ENCODE results near the gene UMODL1. TPM values are rescaled to one million over a fixed set of nuclear protein-coding genes. Genes with fewer than 3 reads are reported as not detected.

Gene UMODL1
- total RNA-seq, 1 experiment from 2014 or later = not detected

- Mint-ChIP-seq H3K36me3 (ENCODE audit: insufficient read depth, unreplicated experiment) (no peaks in the 10 kb centered on the region), H3K9me3 (ENCODE audit: low read depth, unreplicated experiment) (no peaks in the 10 kb centered on the region), H3K27me3 (ENCODE audit: unreplicated experiment) (peaks cover 15% of the 10 kb centered on the region), H3K4me3 (ENCODE audit: low read depth, unreplicated experiment) (no peak overlapping the region), H3K27ac (ENCODE audit: unreplicated experiment) (no peak overlapping the region), H3K4me1 (ENCODE audit: low read depth, unreplicated experiment) (no peaks in the 10 kb centered on the region)
- BruUV-seq (replicated peaks) = no TSS peak
- CTCF ChIA-PET = no interaction called here
- DNase-seq = no peak
- intact Hi-C loops (cut with micrococcal nuclease; ENCODE audit: unreplicated experiment) = no loop called here
- TF ChIP-seq, protein P1, sequence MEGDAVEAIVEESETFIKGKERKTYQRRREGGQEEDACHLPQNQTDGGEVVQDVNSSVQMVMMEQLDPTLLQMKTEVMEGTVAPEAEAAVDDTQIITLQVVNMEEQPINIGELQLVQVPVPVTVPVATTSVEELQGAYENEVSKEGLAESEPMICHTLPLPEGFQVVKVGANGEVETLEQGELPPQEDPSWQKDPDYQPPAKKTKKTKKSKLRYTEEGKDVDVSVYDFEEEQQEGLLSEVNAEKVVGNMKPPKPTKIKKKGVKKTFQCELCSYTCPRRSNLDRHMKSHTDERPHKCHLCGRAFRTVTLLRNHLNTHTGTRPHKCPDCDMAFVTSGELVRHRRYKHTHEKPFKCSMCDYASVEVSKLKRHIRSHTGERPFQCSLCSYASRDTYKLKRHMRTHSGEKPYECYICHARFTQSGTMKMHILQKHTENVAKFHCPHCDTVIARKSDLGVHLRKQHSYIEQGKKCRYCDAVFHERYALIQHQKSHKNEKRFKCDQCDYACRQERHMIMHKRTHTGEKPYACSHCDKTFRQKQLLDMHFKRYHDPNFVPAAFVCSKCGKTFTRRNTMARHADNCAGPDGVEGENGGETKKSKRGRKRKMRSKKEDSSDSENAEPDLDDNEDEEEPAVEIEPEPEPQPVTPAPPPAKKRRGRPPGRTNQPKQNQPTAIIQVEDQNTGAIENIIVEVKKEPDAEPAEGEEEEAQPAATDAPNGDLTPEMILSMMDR (IDR thresholded peaks at IDR 0.05; ENCODE audit: unreplicated experiment) = no peak
Observed at GRCh38 chr21:42081931-42082381, 10.8 kb downstream of the UMODL1 start.

- no TSS peak for BruUV-seq (replicated peaks)
- H3K9me3 Mint-ChIP-seq (ENCODE audit: low read depth, unreplicated experiment) = no peaks in the 10 kb centered on the region
- intact Hi-C loops (cut with micrococcal nuclease; ENCODE audit: unreplicated experiment) = no loop called here
- no peak overlapping the region for H3K4me3 Mint-ChIP-seq (ENCODE audit: low read depth, unreplicated experiment)
- H3K36me3 Mint-ChIP-seq (ENCODE audit: insufficient read depth, unreplicated experiment) = no peaks in the 10 kb centered on the region
- TF ChIP-seq, protein P1 (IDR thresholded peaks at IDR 0.05; ENCODE audit: unreplicated experiment) = no peak
- peaks cover 15% of the 10 kb centered on the region for H3K27me3 Mint-ChIP-seq (ENCODE audit: unreplicated experiment)
- no peaks in the 10 kb centered on the region for H3K4me1 Mint-ChIP-seq (ENCODE audit: low read depth, unreplicated experiment)
- no peak overlapping the region for H3K27ac Mint-ChIP-seq (ENCODE audit: unreplicated experiment)
- CTCF ChIA-PET = no interaction called here
- no peak for DNase-seq
Observed at GRCh38 chr21:42082501-42083360, 11.6 kb downstream of the UMODL1 start.

- peaks cover 15% of the 10 kb centered on the region for H3K27me3 Mint-ChIP-seq (ENCODE audit: unreplicated experiment)
- no TSS peak for BruUV-seq (replicated peaks)
- CTCF ChIA-PET = no interaction called here
- intact Hi-C loops (cut with micrococcal nuclease; ENCODE audit: unreplicated experiment) = no loop called here
- H3K9me3 Mint-ChIP-seq (ENCODE audit: low read depth, unreplicated experiment) = no peaks in the 10 kb centered on the region
- TF ChIP-seq, protein P1 (IDR thresholded peaks at IDR 0.05; ENCODE audit: unreplicated experiment) = no peak
- H3K36me3 Mint-ChIP-seq (ENCODE audit: insufficient read depth, unreplicated experiment) = no peaks in the 10 kb centered on the region
- no peak for DNase-seq
- H3K4me3 Mint-ChIP-seq (ENCODE audit: low read depth, unreplicated experiment) = no peak overlapping the region
- H3K27ac Mint-ChIP-seq (ENCODE audit: unreplicated experiment) = no peak overlapping the region
- no peaks in the 10 kb centered on the region for H3K4me1 Mint-ChIP-seq (ENCODE audit: low read depth, unreplicated experiment)
Observed at GRCh38 chr21:42083361-42083690, 12.2 kb downstream of the UMODL1 start.

DNA sequence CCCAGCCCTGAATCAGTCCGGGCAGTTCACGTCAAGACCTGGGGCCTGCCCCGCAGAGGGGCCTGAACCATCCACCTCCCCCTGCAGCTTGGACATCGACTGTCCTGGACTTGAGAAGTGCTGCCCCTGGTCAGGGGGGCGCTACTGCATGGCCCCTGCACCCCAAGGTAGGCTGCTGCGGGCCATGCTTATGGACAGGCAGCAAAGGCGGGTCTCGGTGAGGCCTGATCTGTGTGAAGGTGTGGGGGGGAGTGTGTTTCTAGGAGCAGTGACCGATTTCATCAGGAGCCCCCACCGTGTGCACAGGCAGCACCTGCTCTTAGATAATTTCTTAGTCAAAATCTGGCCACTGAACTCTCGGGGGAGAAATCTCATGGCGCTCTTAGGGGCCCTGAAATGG is 13.0 kb downstream of the UMODL1 start:
- BruUV-seq (replicated peaks) = no TSS peak
- CTCF ChIA-PET = interaction anchor here (0.6 kb wide), 1 partner anchor 106 kb away, joined by 8 read pairs; no protein-coding TSS in a partner anchor
- Mint-ChIP-seq H3K9me3 (ENCODE audit: low read depth, unreplicated experiment) (no peaks in the 10 kb centered on the region), H3K27ac (ENCODE audit: unreplicated experiment) (no peak overlapping the region), H3K4me1 (ENCODE audit: low read depth, unreplicated experiment) (no peaks in the 10 kb centered on the region), H3K36me3 (ENCODE audit: insufficient read depth, unreplicated experiment) (no peaks in the 10 kb centered on the region), H3K27me3 (ENCODE audit: unreplicated experiment) (peaks cover 15% of the 10 kb centered on the region), H3K4me3 (ENCODE audit: low read depth, unreplicated experiment) (no peak overlapping the region)
- TF ChIP-seq, protein P1 (IDR thresholded peaks at IDR 0.05; ENCODE audit: unreplicated experiment) = no peak
- intact Hi-C loops (cut with micrococcal nuclease; ENCODE audit: unreplicated experiment) = no loop called here
- no peak for DNase-seq
